ENCODE measurements around the gene SRXN1. TPM values are rescaled to one million over a fixed set of nuclear protein-coding genes. Genes with fewer than 3 reads are reported as not detected.

SRXN1 gene
- total and polyA plus RNA-seq, 9 of the 15 experiments (the other 6 are each of a cell fraction or from before 2014, with no cell fraction given), result 6.8 to 36.4 (median 21.6) TPM

DNA sequence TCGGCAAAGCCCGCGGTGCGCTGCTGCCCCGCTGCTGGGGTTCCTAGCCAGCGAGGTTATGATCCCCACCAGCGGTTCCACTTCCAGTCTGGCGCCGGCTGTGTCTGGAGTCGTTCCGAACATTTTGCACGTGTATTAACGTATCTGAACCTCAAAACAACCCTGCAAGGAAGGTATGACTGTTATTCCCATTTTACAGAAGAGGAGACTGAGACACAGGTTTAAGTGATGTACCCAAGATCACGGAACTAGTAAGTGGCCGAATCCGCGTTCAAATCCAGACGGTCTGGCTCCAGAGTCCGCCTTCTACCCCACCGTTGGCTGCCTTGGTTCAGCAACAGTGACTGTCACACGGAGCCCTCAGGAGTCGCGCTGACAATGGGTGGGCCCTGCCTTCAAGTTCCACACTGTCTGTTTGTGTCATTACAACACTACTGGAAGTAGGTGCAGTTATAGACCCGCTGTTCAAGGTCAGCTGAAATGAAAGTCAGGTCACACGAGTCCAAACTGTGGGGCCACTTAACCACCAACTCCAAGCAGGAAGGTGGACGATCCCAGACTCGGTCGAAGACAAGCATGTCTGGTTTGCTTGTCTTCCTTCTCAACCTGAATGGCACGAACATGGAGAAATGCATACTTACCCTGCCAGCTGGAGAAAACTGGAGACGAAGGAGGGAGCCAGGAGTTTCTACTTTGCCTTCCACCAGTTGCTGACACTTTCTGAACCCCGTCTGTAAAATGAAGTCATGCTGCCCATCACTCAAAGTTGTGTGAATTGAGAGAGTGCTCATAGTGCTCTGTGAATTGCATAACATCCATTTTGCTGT lies 803 bp upstream of the SRXN1 start (continued):
- TF ChIP-seq, protein P1, sequence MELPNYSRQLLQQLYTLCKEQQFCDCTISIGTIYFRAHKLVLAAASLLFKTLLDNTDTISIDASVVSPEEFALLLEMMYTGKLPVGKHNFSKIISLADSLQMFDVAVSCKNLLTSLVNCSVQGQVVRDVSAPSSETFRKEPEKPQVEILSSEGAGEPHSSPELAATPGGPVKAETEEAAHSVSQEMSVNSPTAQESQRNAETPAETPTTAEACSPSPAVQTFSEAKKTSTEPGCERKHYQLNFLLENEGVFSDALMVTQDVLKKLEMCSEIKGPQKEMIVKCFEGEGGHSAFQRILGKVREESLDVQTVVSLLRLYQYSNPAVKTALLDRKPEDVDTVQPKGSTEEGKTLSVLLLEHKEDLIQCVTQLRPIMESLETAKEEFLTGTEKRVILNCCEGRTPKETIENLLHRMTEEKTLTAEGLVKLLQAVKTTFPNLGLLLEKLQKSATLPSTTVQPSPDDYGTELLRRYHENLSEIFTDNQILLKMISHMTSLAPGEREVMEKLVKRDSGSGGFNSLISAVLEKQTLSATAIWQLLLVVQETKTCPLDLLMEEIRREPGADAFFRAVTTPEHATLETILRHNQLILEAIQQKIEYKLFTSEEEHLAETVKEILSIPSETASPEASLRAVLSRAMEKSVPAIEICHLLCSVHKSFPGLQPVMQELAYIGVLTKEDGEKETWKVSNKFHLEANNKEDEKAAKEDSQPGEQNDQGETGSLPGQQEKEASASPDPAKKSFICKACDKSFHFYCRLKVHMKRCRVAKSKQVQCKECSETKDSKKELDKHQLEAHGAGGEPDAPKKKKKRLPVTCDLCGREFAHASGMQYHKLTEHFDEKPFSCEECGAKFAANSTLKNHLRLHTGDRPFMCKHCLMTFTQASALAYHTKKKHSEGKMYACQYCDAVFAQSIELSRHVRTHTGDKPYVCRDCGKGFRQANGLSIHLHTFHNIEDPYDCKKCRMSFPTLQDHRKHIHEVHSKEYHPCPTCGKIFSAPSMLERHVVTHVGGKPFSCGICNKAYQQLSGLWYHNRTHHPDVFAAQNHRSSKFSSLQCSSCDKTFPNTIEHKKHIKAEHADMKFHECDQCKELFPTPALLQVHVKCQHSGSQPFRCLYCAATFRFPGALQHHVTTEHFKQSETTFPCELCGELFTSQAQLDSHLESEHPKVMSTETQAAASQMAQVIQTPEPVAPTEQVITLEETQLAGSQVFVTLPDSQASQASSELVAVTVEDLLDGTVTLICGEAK (IDR thresholded peaks at IDR 0.05), result peak; percentile 36; the same call in 1 of the 2 replicates
- TF ChIP-seq, protein P1 (CRISPR knock-in tag; IDR thresholded peaks at IDR 0.05), result no peak
- TF ChIP-seq PHF20 (IDR thresholded peaks at IDR 0.05; ENCODE audit: partially characterized antibody), result peak; percentile 59
- TF ChIP-seq MTA1 (IDR thresholded peaks at IDR 0.05; ENCODE audit: borderline replicate concordance), result 0 out of 2 replicates have a peak, but pooled peaks have one; percentile 50
- no peak for TF ChIP-seq U2AF1 (optimal IDR thresholded peaks at IDR 0.05; ENCODE audit: low read depth, low read length)
- TF ChIP-seq, protein P2, sequence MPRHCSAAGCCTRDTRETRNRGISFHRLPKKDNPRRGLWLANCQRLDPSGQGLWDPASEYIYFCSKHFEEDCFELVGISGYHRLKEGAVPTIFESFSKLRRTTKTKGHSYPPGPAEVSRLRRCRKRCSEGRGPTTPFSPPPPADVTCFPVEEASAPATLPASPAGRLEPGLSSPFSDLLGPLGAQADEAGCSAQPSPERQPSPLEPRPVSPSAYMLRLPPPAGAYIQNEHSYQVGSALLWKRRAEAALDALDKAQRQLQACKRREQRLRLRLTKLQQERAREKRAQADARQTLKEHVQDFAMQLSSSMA (CRISPR knock-in tag; IDR thresholded peaks at IDR 0.05), result no peak
- no peak for TF ChIP-seq GABPA (tag; conservative IDR thresholded peaks at IDR 0.05; ENCODE audit: low read depth)
- TF ChIP-seq, protein P3, sequence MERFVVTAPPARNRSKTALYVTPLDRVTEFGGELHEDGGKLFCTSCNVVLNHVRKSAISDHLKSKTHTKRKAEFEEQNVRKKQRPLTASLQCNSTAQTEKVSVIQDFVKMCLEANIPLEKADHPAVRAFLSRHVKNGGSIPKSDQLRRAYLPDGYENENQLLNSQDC (CRISPR knock-in tag; IDR thresholded peaks at IDR 0.05), result no peak
- TF ChIP-seq, protein P4, sequence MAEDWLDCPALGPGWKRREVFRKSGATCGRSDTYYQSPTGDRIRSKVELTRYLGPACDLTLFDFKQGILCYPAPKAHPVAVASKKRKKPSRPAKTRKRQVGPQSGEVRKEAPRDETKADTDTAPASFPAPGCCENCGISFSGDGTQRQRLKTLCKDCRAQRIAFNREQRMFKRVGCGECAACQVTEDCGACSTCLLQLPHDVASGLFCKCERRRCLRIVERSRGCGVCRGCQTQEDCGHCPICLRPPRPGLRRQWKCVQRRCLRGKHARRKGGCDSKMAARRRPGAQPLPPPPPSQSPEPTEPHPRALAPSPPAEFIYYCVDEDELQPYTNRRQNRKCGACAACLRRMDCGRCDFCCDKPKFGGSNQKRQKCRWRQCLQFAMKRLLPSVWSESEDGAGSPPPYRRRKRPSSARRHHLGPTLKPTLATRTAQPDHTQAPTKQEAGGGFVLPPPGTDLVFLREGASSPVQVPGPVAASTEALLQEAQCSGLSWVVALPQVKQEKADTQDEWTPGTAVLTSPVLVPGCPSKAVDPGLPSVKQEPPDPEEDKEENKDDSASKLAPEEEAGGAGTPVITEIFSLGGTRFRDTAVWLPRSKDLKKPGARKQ (CRISPR knock-in tag; IDR thresholded peaks at IDR 0.05), result no peak
- TF ChIP-seq MAFG (tag; conservative IDR thresholded peaks at IDR 0.05), result peak; percentile 35; the same call in 1 of the 2 replicates
- TF ChIP-seq, protein P5, sequence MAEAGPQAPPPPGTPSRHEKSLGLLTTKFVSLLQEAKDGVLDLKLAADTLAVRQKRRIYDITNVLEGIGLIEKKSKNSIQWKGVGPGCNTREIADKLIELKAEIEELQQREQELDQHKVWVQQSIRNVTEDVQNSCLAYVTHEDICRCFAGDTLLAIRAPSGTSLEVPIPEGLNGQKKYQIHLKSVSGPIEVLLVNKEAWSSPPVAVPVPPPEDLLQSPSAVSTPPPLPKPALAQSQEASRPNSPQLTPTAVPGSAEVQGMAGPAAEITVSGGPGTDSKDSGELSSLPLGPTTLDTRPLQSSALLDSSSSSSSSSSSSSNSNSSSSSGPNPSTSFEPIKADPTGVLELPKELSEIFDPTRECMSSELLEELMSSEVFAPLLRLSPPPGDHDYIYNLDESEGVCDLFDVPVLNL (CRISPR knock-in tag; IDR thresholded peaks at IDR 0.05; ENCODE audit: low read depth), result no peak
- no peak for TF ChIP-seq COPS2 (conservative IDR thresholded peaks at IDR 0.05)
- TF ChIP-seq ERF (CRISPR knock-in tag; IDR thresholded peaks at IDR 0.05), result no peak
- peak; percentile 59 for TF ChIP-seq RBFOX2 (IDR thresholded peaks at IDR 0.05; ENCODE audit: low read depth, low read length)
- TF ChIP-seq NFIC (IDR thresholded peaks at IDR 0.05), result no peak

Measured in K562 (cell line).